Measurements from ENCODE around the gene CAMK2A.

GRCh38 chr5:150309101-150309885 is 19.7 kb upstream of the CAMK2A start:
- TF ChIP-seq EZH2phosphoT487 (IDR thresholded peaks at IDR 0.05; ENCODE audit: insufficient read depth, low read depth) (no peak), EZH2 (IDR thresholded peaks at IDR 0.05; ENCODE audit: insufficient read depth, poor library complexity, severe bottlenecking) (no peak)
